HepG2 (cell line): ENCODE results near the gene TADA2B.

Experiments used
- IRF2 ChIP-seq: IDR thresholded peaks from 2 replicates; pipeline ENCODE4 v1.6.1; 2018; ENCODE audit warnings: missing genetic modification reagents, missing compliant biosample characterization
- KDM5A ChIP-seq: fragments of 200-600 bp; sonication (generic); IDR thresholded peaks from 2 replicates; pipeline ENCODE4 v1.7.0; 2018; ENCODE audit warnings: antibody characterized with exemption, mild to moderate bottlenecking, low read length, borderline replicate concordance
- LBX2 ChIP-seq: sonication (generic); formaldehyde crosslinking; IDR thresholded peaks from 2 replicates; pipeline ENCODE4 v1.5.0; 2020; ENCODE audit warnings: missing genetic modification reagents, mild to moderate bottlenecking, borderline replicate concordance
- POLR2A ChIP-seq, 2 experiments: IDR thresholded peaks; 2 replicates each; pipeline ENCODE4 v1.6.1; 2011; ENCODE audit warnings: low read depth in 2 of 2, low read length in 2 of 2, mild to moderate bottlenecking in 1 of 2, moderate library complexity in 1 of 2; ENCODE audit not compliant: insufficient read depth in 1 of 2
- PRDM15 ChIP-seq: sonication (generic); formaldehyde crosslinking; IDR thresholded peaks from 2 replicates; pipeline ENCODE4 v1.4.0; 2020; ENCODE audit warnings: missing genetic modification reagents
- SMARCC2 ChIP-seq: fragments of 450-650 bp; IDR thresholded peaks from 2 replicates; pipeline ENCODE4 v1.6.1; 2017; ENCODE audit warnings: antibody characterized with exemption, mild to moderate bottlenecking
- TCF7L2 ChIP-seq: IDR thresholded peaks from 2 replicates; pipeline ENCODE4 v1.6.1; 2011; ENCODE audit warnings: mild to moderate bottlenecking, low read depth, low read length, moderate library complexity
- ZBTB49 ChIP-seq: sonication (generic); formaldehyde crosslinking; IDR thresholded peaks from 2 replicates; pipeline ENCODE4 v1.4.0; 2020; ENCODE audit warnings: missing genetic modification reagents, borderline replicate concordance
- ZFP36 ChIP-seq: fragments of 150-350 bp; IDR thresholded peaks from 2 replicates; pipeline ENCODE4 v1.6.1; 2018; ENCODE audit warnings: borderline replicate concordance, low read length, low read depth; ENCODE audit not compliant: partially characterized antibody
- ZNF207 ChIP-seq: fragments of 450-650 bp; IDR thresholded peaks from 2 replicates; pipeline ENCODE4 v1.6.1; 2016; ENCODE audit warnings: antibody characterized with exemption, borderline replicate concordance
- TF ChIP-seq, protein P1 (sequence below): sonication (generic); formaldehyde crosslinking; IDR thresholded peaks from 2 replicates; pipeline ENCODE4 v1.5.0; 2020; ENCODE audit warnings: mild to moderate bottlenecking, missing genetic modification reagents, moderate library complexity

GRCh38 chr4:7044137-7044930 lies 1.2 kb downstream of the TADA2B start:
- no peak for TF ChIP-seq ZNF207
- TF ChIP-seq ZBTB49 (CRISPR knock-in tag) = no peak
- no peak for TF ChIP-seq POLR2A (IDR thresholded peaks at IDR 0.05; ENCODE audit: insufficient read depth in 1 of 2, low read depth in 2 of 2, low read length in 2 of 2)
- TF ChIP-seq LBX2 (CRISPR knock-in tag) = no peak
- TF ChIP-seq PRDM15 = no peak
- no peak for TF ChIP-seq SMARCC2
- TF ChIP-seq IRF2 = no peak
- no peak for TF ChIP-seq KDM5A
- TF ChIP-seq, protein P1, sequence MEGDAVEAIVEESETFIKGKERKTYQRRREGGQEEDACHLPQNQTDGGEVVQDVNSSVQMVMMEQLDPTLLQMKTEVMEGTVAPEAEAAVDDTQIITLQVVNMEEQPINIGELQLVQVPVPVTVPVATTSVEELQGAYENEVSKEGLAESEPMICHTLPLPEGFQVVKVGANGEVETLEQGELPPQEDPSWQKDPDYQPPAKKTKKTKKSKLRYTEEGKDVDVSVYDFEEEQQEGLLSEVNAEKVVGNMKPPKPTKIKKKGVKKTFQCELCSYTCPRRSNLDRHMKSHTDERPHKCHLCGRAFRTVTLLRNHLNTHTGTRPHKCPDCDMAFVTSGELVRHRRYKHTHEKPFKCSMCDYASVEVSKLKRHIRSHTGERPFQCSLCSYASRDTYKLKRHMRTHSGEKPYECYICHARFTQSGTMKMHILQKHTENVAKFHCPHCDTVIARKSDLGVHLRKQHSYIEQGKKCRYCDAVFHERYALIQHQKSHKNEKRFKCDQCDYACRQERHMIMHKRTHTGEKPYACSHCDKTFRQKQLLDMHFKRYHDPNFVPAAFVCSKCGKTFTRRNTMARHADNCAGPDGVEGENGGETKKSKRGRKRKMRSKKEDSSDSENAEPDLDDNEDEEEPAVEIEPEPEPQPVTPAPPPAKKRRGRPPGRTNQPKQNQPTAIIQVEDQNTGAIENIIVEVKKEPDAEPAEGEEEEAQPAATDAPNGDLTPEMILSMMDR (CRISPR knock-in tag) = no peak
- TF ChIP-seq TCF7L2 = no peak
- TF ChIP-seq ZFP36 = no peak
